CD4-positive, alpha-beta T cell (primary cell): ENCODE results near the gene FAM89A. TPM values are rescaled to one million over a fixed set of nuclear protein-coding genes. Genes with fewer than 3 reads are reported as not detected.
"Not testable (repeated sequence)": the region's sequence is repeated elsewhere in the genome, so short reads cannot be mapped to it uniquely, and the experiment has no call there.

ENCODE experiments used
- ATAC-seq: fragments of 200-7000 bp; cut with Tn5 transposase; one replicate; pipeline ENCODE4 v1.10.0; 2022; ENCODE audit warnings: mild to moderate bottlenecking; ENCODE audit not compliant: poor library complexity
- CTCF ChIA-PET: fragments of 350-600 bp; sonication (Branson Sonifier 250); formaldehyde crosslinking; loops from one replicate; lab custom pipeline; 2021; ENCODE audit warnings: antibody characterized with exemption, inconsistent platforms; lab: Charles Lee
- POLR2A ChIA-PET: fragments of 350-600 bp; sonication (Branson Sonifier 250); formaldehyde crosslinking; loops from one replicate; lab custom pipeline; 2021; ENCODE audit warnings: antibody characterized with exemption, inconsistent platforms; lab: Charles Lee
- DNase-seq, 14 experiments: peaks; one replicate each; pipeline ENCODE4 v3.0.0-alpha.2; 2013 to 2020; ENCODE audit warnings: mixed read lengths in 2 of 14
- H3K27ac ChIP-seq, 2 donors: one replicate each; pipeline versions ENCODE4 v1.5.1 to v1.7.0; 2013; ENCODE audit warnings: low read length in 2 of 2, low read depth in 1 of 2, mild to moderate bottlenecking in 1 of 2
- H3K27me3 ChIP-seq, 2 experiments: 1 replicate in 1 of 2; 2 replicates in 1 of 2; pipeline versions ENCODE4 v1.6.1 to v1.7.0; 2013; ENCODE audit warnings: low read length in 2 of 2, control low read depth in 1 of 2, mild to moderate bottlenecking in 1 of 2, moderate library complexity in 1 of 2; ENCODE audit not compliant: insufficient read depth in 2 of 2, control insufficient read depth in 1 of 2
- H3K36me3 ChIP-seq: one replicate; pipeline ENCODE4 v1.6.1; 2013; ENCODE audit warnings: low read length, control low read depth; ENCODE audit not compliant: insufficient read depth
- H3K4me1 ChIP-seq: one replicate; pipeline ENCODE4 v1.6.1; 2013; ENCODE audit warnings: low read length, control low read depth; ENCODE audit not compliant: insufficient read depth
- H3K4me3 ChIP-seq: one replicate; pipeline ENCODE4 v1.5.1; 2013; ENCODE audit warnings: mild to moderate bottlenecking, low read length, moderate library complexity
- H3K9me3 ChIP-seq, 2 experiments: 1 replicate in 1 of 2; 2 replicates in 1 of 2; pipeline versions ENCODE4 v1.6.1 to v1.7.0; 2013; ENCODE audit warnings: low read length in 2 of 2, mild to moderate bottlenecking in 2 of 2, control low read depth in 1 of 2, moderate library complexity in 1 of 2; ENCODE audit not compliant: control insufficient read depth in 1 of 2, insufficient read depth in 1 of 2
- H3K27ac Mint-ChIP-seq: one replicate; pipeline ENCODE4 v1.8.0; 2020; ENCODE audit warnings: mixed read lengths
- H3K27me3 Mint-ChIP-seq: one replicate; pipeline ENCODE4 v1.8.0; 2021; ENCODE audit warnings: mixed read lengths
- H3K36me3 Mint-ChIP-seq: one replicate; pipeline ENCODE4 v1.8.0; 2021; ENCODE audit warnings: low read depth, mixed read lengths
- H3K4me1 Mint-ChIP-seq: one replicate; pipeline ENCODE4 v1.8.0; 2021; ENCODE audit warnings: low read depth, mixed read lengths
- H3K4me3 Mint-ChIP-seq: one replicate; pipeline ENCODE4 v1.8.0; 2020; ENCODE audit warnings: mild to moderate bottlenecking, mixed read lengths
- H3K9me3 Mint-ChIP-seq: one replicate; pipeline ENCODE4 v1.8.0; 2020; ENCODE audit warnings: mixed read lengths
- intact Hi-C, 2 experiments: fragments of 100-400 bp; cut with DNase I in 1 of 2; cut with micrococcal nuclease in 1 of 2; formaldehyde crosslinking; loops; one replicate each; pipeline versions ENCODE4 v1.15.1 to v1.9.0; 2023 to 2025; cut with DNase I, micrococcal nuclease
- total RNA-seq, 174 experiments: library from RNA in 2 of 174; stranded (reverse) in 2 of 174; gene quantifications; one replicate each; pipeline ENCODE4 v1.2.3 and lab custom pipeline; 2021 to 2026
- TF ChIP-seq, protein P1 (sequence below): fragments of 200-600 bp; IDR thresholded peaks from one replicate; pipeline ENCODE4 v1.8.0; 2022; ENCODE audit warnings: antibody characterized with exemption, mild to moderate bottlenecking

The FAM89A gene
- total RNA-seq, 2 experiments from 2014 or later = 3.3 to 4.0 TPM

DNA sequence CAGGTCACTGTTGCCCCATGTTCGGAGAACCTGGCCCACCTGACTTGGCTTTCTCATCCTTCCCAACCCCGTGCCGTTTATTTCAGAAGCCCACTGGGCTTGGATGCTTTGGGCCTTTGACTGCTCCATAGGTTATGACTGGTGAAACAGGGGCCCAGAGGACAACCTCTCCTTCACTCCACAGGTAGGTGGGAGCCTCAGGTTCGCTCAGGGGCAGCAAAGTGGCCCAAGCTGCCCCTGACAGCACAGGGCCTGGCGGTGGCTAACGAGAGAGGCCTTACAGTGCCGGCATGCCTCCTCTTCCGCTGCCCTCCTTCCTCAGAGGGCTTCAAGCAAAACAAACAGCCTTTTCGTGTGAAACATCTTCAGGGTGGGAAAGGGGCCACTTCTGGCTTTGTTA lies 16.9 kb downstream of the FAM89A start:
- H3K27ac Mint-ChIP-seq = no peak overlapping the region
- CTCF ChIA-PET = no interaction called here
- DNase-seq = no peak
- no peak overlapping the region for H3K4me3 Mint-ChIP-seq
- POLR2A ChIA-PET = no interaction called here
- Histone ChIP-seq H3K36me3 (no peaks in the 10 kb centered on the region), H3K4me3 (no peak overlapping the region), H3K4me1 (peaks cover 4% of the 10 kb centered on the region), H3K27me3 (no peaks in the 10 kb centered on the region), H3K27ac (no peak overlapping the region), H3K9me3 (no peaks in the 10 kb centered on the region)
- TF ChIP-seq, protein P1, sequence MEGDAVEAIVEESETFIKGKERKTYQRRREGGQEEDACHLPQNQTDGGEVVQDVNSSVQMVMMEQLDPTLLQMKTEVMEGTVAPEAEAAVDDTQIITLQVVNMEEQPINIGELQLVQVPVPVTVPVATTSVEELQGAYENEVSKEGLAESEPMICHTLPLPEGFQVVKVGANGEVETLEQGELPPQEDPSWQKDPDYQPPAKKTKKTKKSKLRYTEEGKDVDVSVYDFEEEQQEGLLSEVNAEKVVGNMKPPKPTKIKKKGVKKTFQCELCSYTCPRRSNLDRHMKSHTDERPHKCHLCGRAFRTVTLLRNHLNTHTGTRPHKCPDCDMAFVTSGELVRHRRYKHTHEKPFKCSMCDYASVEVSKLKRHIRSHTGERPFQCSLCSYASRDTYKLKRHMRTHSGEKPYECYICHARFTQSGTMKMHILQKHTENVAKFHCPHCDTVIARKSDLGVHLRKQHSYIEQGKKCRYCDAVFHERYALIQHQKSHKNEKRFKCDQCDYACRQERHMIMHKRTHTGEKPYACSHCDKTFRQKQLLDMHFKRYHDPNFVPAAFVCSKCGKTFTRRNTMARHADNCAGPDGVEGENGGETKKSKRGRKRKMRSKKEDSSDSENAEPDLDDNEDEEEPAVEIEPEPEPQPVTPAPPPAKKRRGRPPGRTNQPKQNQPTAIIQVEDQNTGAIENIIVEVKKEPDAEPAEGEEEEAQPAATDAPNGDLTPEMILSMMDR = no peak
- no peak for ATAC-seq
- H3K36me3 Mint-ChIP-seq = peaks cover 10% of the 10 kb centered on the region
- H3K4me1 Mint-ChIP-seq = peaks cover 15% of the 10 kb centered on the region
- intact Hi-C loops = no loop called here
- H3K27me3 Mint-ChIP-seq = no peaks in the 10 kb centered on the region
- H3K9me3 Mint-ChIP-seq = no peaks in the 10 kb centered on the region

DNA sequence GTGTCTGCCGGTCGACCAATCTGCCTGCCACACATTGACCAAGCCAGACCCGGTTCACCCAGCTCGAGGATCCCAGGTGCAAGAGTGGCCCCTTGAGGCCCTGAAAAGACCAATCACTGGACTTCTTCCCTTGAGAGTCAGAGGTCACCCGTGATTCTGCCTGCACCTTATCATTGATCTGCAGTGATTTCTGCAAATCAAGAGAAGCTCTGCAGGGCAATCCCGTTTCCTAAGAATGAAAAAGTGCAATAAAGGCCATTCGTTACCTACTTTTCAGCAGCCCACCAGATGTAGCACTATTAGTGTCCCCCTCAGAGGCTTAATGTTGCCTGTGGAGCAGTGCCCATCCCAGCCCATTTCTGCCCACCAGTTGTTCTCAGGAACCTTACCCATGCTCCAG lies 17.5 kb downstream of the FAM89A start:
- H3K36me3 ChIP-seq, H3K27ac Mint-ChIP-seq, intact Hi-C loops, H3K9me3 Mint-ChIP-seq, DNase-seq, H3K4me3 ChIP-seq, H3K4me3 Mint-ChIP-seq, ATAC-seq, CTCF ChIA-PET, H3K27me3 Mint-ChIP-seq, POLR2A ChIA-PET, H3K4me1 ChIP-seq, H3K27ac ChIP-seq, H3K27me3 ChIP-seq, H3K9me3 ChIP-seq: not testable (repeated sequence)
- Mint-ChIP-seq H3K4me1 (peaks cover 15% of the 10 kb centered on the region), H3K36me3 (peaks cover 12% of the 10 kb centered on the region)

DNA sequence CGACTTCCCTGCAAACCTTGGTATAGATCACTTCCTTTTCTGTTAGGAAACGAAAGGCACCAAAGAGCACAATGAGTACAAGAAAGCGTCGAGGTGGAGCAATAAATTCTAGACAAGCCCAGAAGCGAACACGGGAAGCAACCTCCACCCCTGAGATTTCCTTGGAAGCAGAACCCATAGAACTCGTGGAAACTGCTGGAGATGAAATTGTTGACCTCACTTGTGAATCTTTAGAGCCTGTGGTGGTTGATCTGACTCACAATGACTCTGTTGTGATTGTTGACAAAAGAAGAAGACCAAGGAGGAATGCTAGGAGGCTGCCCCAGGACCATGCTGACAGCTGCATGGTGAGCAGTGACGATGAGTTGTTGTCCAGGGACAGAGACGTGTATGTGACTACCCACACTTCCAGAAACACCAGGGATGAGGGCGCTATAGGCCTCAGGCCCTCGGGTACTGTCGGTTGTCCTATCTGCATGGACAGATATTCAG lies 18.5 kb downstream of the FAM89A start:
- Histone ChIP-seq H3K4me1 (peaks cover 4% of the 10 kb centered on the region), H3K27me3 (no peaks in the 10 kb centered on the region), H3K9me3 (no peaks in the 10 kb centered on the region), H3K36me3 (no peaks in the 10 kb centered on the region), H3K4me3 (no peak overlapping the region), H3K27ac (no peak overlapping the region)
- DNase-seq = no peak
- H3K36me3 Mint-ChIP-seq = peaks cover 12% of the 10 kb centered on the region
- intact Hi-C loops = no loop called here
- no peak overlapping the region for H3K4me3 Mint-ChIP-seq
- no peak for ATAC-seq
- H3K27me3 Mint-ChIP-seq = no peaks in the 10 kb centered on the region
- CTCF ChIA-PET = no interaction called here
- H3K27ac Mint-ChIP-seq = peak overlapping the region; percentile 89
- H3K4me1 Mint-ChIP-seq = peaks cover 15% of the 10 kb centered on the region
- POLR2A ChIA-PET = no interaction called here
- TF ChIP-seq, protein P1 = no peak
- no peaks in the 10 kb centered on the region for H3K9me3 Mint-ChIP-seq

DNA sequence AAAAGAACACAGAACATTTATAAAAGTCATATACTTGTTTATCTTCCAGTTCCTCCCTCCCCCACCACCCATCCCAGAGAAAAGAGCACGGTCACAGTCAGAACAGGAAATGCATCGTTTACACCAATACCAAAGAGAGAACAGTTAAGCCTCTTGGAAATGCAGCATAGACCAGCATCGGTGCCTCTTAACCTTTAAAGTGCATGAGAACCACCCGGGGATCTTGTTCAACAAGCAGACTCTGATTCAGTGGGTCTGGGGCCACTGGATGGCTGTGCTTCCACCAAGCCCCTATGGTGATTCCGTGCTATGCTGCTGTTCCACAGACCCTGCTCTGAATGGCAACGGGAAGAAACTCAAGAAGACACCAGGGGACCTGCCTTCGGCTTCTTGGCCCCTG lies 19.2 kb downstream of the FAM89A start:
- POLR2A ChIA-PET = no interaction called here
- intact Hi-C loops = no loop called here
- no peaks in the 10 kb centered on the region for H3K27me3 Mint-ChIP-seq
- peak; percentile 65 for ATAC-seq
- Histone ChIP-seq H3K4me1 (peaks cover 4% of the 10 kb centered on the region), H3K27me3 (no peaks in the 10 kb centered on the region), H3K27ac (no peak overlapping the region), H3K4me3 (no peak overlapping the region), H3K9me3 (no peaks in the 10 kb centered on the region), H3K36me3 (no peaks in the 10 kb centered on the region)
- TF ChIP-seq, protein P1 = no peak
- CTCF ChIA-PET = no interaction called here
- DNase-seq = no peak
- H3K27ac Mint-ChIP-seq = peak overlapping the region; percentile 89
- peaks cover 15% of the 10 kb centered on the region for H3K4me1 Mint-ChIP-seq
- no peaks in the 10 kb centered on the region for H3K9me3 Mint-ChIP-seq
- H3K36me3 Mint-ChIP-seq = peaks cover 12% of the 10 kb centered on the region
- H3K4me3 Mint-ChIP-seq = peak overlapping the region; percentile 82
